GM03348 (cell line): Measurements from ENCODE around the gene PPP6R3.
A peak's percentile ranks its signal among the peaks of the same experiment; 100 is the strongest.
"Not testable (repeated sequence)": the region's sequence is repeated elsewhere in the genome, so short reads cannot be mapped to it uniquely, and the experiment has no call there.

ENCODE experiments used
- DNase-seq: peaks from one replicate; pipeline ENCODE4 v3.0.0; 2012; ENCODE audit warnings: low spot score

PPP6R3 gene

GRCh38 chr11:68457898-68458249, 2.7 kb upstream of the PPP6R3 start:
- no peak for DNase-seq

- DNase-seq, result not testable (repeated sequence)
These were observed 2.2 kb upstream of the PPP6R3 start for GRCh38 chr11:68458340-68458739.

GRCh38 chr11:68459886-68460740, 439 bp upstream of the PPP6R3 start:
- DNase-seq, result peak; percentile 99

GRCh38 chr11:68461575-68461917, 994 bp downstream of the PPP6R3 start:
- no peak for DNase-seq

- DNase-seq, result no peak
These were observed 3.2 kb downstream of the PPP6R3 start for GRCh38 chr11:68463714-68464113.

GRCh38 chr11:68467201-68467834, 6.8 kb downstream of the PPP6R3 start:
- DNase-seq, result no peak

GRCh38 chr11:68468217-68468828, 7.8 kb downstream of the PPP6R3 start:
- DNase-seq, result no peak

- DNase-seq, result no peak
These were observed 8.6 kb downstream of the PPP6R3 start for GRCh38 chr11:68469122-68469521.

GRCh38 chr11:68469642-68470041, 9.1 kb downstream of the PPP6R3 start:
- DNase-seq, result no peak

GRCh38 chr11:68470304-68470811, 9.8 kb downstream of the PPP6R3 start:
- DNase-seq, result no peak

GRCh38 chr11:68471360-68472340, 11.1 kb downstream of the PPP6R3 start:
- peak; percentile 26 for DNase-seq

- DNase-seq, result no peak
These were observed 12.2 kb downstream of the PPP6R3 start for GRCh38 chr11:68472778-68473177.

GRCh38 chr11:68473693-68474092, 13.1 kb downstream of the PPP6R3 start:
- DNase-seq, result no peak

GRCh38 chr11:68475626-68476025, 15.1 kb downstream of the PPP6R3 start:
- not testable (repeated sequence) for DNase-seq

- DNase-seq, result no peak
These were observed 18.8 kb downstream of the PPP6R3 start for GRCh38 chr11:68479390-68479789.

- DNase-seq, result no peak
These were observed 19.6 kb downstream of the PPP6R3 start for GRCh38 chr11:68480193-68480592.

- no peak for DNase-seq
These were observed 20.4 kb downstream of the PPP6R3 start for GRCh38 chr11:68480852-68481510.

- no peak for DNase-seq
These were observed 21.2 kb downstream of the PPP6R3 start for GRCh38 chr11:68481579-68482240.

GRCh38 chr11:68488623-68489022, 28.1 kb downstream of the PPP6R3 start:
- DNase-seq, result no peak

- DNase-seq, result no peak
These were observed 34.7 kb downstream of the PPP6R3 start for GRCh38 chr11:68495220-68495729.

- no peak for DNase-seq
These were observed 35.3 kb downstream of the PPP6R3 start for GRCh38 chr11:68495872-68496271.
